Measurements from ENCODE around the gene RLN1.

DNA sequence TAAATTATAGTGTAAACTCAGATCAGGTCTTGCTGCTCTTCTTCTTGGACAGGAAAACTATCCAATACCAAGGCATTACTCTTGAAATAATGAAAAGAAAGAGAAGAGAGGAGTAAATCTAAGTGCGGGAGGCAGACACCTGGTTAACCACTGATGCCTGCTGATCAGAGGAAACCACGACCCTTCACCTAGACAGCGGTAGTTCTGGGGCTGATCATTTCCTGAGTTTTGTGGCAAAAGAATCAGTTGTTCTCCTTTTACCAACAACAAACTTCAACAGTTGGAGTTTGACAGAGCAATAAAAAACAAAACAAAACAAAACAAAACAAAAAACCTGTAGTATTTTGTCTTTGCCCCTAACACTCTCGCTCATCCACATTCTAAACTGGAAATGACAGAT, 3.0 kb downstream of the RLN1 start:
- TF ChIP-seq, protein P1, sequence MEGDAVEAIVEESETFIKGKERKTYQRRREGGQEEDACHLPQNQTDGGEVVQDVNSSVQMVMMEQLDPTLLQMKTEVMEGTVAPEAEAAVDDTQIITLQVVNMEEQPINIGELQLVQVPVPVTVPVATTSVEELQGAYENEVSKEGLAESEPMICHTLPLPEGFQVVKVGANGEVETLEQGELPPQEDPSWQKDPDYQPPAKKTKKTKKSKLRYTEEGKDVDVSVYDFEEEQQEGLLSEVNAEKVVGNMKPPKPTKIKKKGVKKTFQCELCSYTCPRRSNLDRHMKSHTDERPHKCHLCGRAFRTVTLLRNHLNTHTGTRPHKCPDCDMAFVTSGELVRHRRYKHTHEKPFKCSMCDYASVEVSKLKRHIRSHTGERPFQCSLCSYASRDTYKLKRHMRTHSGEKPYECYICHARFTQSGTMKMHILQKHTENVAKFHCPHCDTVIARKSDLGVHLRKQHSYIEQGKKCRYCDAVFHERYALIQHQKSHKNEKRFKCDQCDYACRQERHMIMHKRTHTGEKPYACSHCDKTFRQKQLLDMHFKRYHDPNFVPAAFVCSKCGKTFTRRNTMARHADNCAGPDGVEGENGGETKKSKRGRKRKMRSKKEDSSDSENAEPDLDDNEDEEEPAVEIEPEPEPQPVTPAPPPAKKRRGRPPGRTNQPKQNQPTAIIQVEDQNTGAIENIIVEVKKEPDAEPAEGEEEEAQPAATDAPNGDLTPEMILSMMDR (IDR thresholded peaks at IDR 0.05; ENCODE audit: low read depth, low read length, poor library complexity, severe bottlenecking) = no peak
- TF ChIP-seq EZH2phosphoT487 (IDR thresholded peaks at IDR 0.05; ENCODE audit: borderline replicate concordance, low read length) = no peak

Measured in DOHH2 (cell line).